Measurements from ENCODE around the gene KRT40.

The KRT40 gene

GRCh38 chr17:40950176-40950575, 34.0 kb downstream of the KRT40 start:
- DNase-seq: no peak

GRCh38 chr17:40949418-40949817, 34.7 kb downstream of the KRT40 start:
- DNase-seq: no peak

GRCh38 chr17:40947929-40948328, 36.2 kb downstream of the KRT40 start:
- no peak for DNase-seq

- no peak for DNase-seq
These were observed 38.7 kb downstream of the KRT40 start for GRCh38 chr17:40945414-40945813.

- no peak for DNase-seq
These were observed 39.6 kb downstream of the KRT40 start for GRCh38 chr17:40944531-40944930.

- no peak for DNase-seq
These were observed 41.6 kb downstream of the KRT40 start for GRCh38 chr17:40942553-40942952.

GRCh38 chr17:40940266-40940665, 43.9 kb downstream of the KRT40 start:
- DNase-seq: no peak

GRCh38 chr17:40938981-40939380, 45.1 kb downstream of the KRT40 start:
- no peak for DNase-seq

GRCh38 chr17:40937384-40937819, 46.7 kb downstream of the KRT40 start, which contains the start of gene KRT23:
Gene KRT23 (minus strand): TSS chr17:40937646. CDS start chr17:40936603, 1,043 bp downstream.
- no peak for DNase-seq

GRCh38 chr17:40936976-40937375, 47.1 kb downstream of the KRT40 start:
- DNase-seq: no peak

- no peak for DNase-seq
These were observed 47.6 kb downstream of the KRT40 start for GRCh38 chr17:40936437-40936971.

GRCh38 chr17:40935624-40936023, 48.5 kb downstream of the KRT40 start:
- no peak for DNase-seq

GRCh38 chr17:40932608-40933007, 51.5 kb downstream of the KRT40 start:
- DNase-seq: no peak

GRCh38 chr17:40931311-40931710, 52.8 kb downstream of the KRT40 start:
- DNase-seq: no peak

Measured in GF-D8 (cell line).